ENCODE data around the gene FKBP1A.

DNA sequence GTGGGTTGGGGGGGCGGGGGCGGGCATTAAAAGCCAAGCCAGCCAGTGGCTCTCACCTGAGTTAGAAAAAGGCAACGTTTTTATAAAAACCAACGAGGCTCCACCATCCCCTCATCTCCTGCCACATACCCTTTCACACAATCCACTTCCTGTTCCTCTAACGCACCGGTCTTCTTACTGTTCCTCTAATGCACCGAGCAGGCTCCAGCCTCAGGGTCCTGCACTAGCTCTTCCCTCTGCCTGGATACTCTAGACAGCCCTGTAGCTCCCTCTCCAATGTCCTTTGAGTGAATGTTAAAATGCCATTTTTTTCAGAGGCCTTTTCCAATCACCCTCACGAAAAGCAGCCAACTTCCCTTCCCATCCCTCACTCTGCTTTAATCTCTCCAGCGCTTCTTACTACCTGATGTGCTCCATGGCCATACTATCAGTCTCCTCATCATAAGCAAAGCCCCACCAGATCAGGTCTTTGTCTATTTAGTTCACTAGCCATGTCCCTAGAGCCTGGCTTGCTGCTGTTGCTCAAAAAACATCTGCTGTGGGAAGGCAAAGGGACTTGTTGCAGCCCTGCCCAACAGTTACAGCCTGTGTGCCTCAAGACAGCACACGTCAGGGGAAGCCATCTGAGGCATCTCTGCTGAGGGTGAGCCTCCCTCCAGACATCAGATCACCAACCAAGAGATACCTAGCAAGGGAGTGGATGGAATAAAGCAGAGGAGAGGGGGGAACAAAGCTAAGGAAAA lies 3.9 kb downstream of the FKBP1A start:
- TF ChIP-seq, protein P1, sequence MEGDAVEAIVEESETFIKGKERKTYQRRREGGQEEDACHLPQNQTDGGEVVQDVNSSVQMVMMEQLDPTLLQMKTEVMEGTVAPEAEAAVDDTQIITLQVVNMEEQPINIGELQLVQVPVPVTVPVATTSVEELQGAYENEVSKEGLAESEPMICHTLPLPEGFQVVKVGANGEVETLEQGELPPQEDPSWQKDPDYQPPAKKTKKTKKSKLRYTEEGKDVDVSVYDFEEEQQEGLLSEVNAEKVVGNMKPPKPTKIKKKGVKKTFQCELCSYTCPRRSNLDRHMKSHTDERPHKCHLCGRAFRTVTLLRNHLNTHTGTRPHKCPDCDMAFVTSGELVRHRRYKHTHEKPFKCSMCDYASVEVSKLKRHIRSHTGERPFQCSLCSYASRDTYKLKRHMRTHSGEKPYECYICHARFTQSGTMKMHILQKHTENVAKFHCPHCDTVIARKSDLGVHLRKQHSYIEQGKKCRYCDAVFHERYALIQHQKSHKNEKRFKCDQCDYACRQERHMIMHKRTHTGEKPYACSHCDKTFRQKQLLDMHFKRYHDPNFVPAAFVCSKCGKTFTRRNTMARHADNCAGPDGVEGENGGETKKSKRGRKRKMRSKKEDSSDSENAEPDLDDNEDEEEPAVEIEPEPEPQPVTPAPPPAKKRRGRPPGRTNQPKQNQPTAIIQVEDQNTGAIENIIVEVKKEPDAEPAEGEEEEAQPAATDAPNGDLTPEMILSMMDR (IDR thresholded peaks at IDR 0.05; ENCODE audit: extremely low read depth in 1 of 2, insufficient read depth in 1 of 2, low read depth in 1 of 2, low read length in 2 of 2) = no peak
- TF ChIP-seq POLR2A (IDR thresholded peaks at IDR 0.05; ENCODE audit: low read depth, low read length) = no peak
- TF ChIP-seq POLR2AphosphoS5 (IDR thresholded peaks at IDR 0.05; ENCODE audit: insufficient read depth, low read depth, low read length) = peak; percentile 6
- TF ChIP-seq EZH2 (IDR thresholded peaks at IDR 0.05; ENCODE audit: borderline replicate concordance, low read depth, low read length, severe bottlenecking) = no peak
- TF ChIP-seq JUN (IDR thresholded peaks at IDR 0.05; ENCODE audit: borderline replicate concordance, insufficient read depth, insufficient read length, low read depth) = no peak
- TF ChIP-seq, protein P2, sequence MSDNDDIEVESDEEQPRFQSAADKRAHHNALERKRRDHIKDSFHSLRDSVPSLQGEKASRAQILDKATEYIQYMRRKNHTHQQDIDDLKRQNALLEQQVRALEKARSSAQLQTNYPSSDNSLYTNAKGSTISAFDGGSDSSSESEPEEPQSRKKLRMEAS (IDR thresholded peaks at IDR 0.05; ENCODE audit: insufficient read depth, insufficient read length) = no peak

All from endothelial cell of umbilical vein (primary cell).